Heart left ventricle (tissue), 16 donors: Measurements from ENCODE around the gene ZNF597. TPM values are rescaled to one million over a fixed set of nuclear protein-coding genes. Genes with fewer than 3 reads are reported as not detected.
A peak's percentile ranks its signal among the peaks of the same experiment; 100 is the strongest.

Source experiments
- ATAC-seq, 4 donors: fragments of 200-7000 bp; cut with Tn5 transposase; one replicate each; pipeline ENCODE4 v1.9.1; 2020 to 2022; ENCODE audit warnings: moderate library complexity in 4 of 4, mild to moderate bottlenecking in 3 of 4, moderate number of reproducible peaks in 1 of 4
- DNase-seq, 5 donors: peaks; one replicate each; pipeline ENCODE4 v3.0.0-alpha.2; 2020
- H3K27ac ChIP-seq, 12 donors: fragments of 200-600 bp; sonication (generic) in 4 of 12; one replicate each; pipeline versions ENCODE4 v1.5.0 to v1.8.0; 2016 to 2022; ENCODE audit warnings: mild to moderate bottlenecking in 2 of 12
- H3K27me3 ChIP-seq, 9 donors: fragments of 200-600 bp; sonication (generic) in 2 of 9; one replicate each; pipeline versions ENCODE4 v1.5.1 to v1.8.0; 2016 to 2022; ENCODE audit warnings: mild to moderate bottlenecking in 3 of 9
- H3K36me3 ChIP-seq, 9 donors: fragments of 200-600 bp; sonication (generic) in 2 of 9; one replicate each; pipeline versions ENCODE4 v1.5.0 to v1.8.0; 2018 to 2022; ENCODE audit warnings: mild to moderate bottlenecking in 2 of 9
- H3K4me1 ChIP-seq, 12 donors: fragments of 200-600 bp; sonication (generic) in 4 of 12; one replicate each; pipeline versions ENCODE4 v1.5.0 to v1.8.0; 2016 to 2022; ENCODE audit warnings: mild to moderate bottlenecking in 3 of 12
- H3K4me3 ChIP-seq, 12 donors: fragments of 200-600 bp; sonication (generic) in 4 of 12; one replicate each; pipeline versions ENCODE4 v1.5.0 to v1.8.0; 2017 to 2022; ENCODE audit warnings: mild to moderate bottlenecking in 9 of 12, moderate library complexity in 4 of 12
- H3K9me3 ChIP-seq, 12 donors: fragments of 200-600 bp; sonication (generic) in 4 of 12; one replicate each; pipeline versions ENCODE4 v1.5.0 to v1.8.0; 2016 to 2022; ENCODE audit warnings: mild to moderate bottlenecking in 1 of 12
- POLR2A ChIP-seq, 2 donors: fragments of 450-650 bp; IDR thresholded peaks; one replicate each; pipeline ENCODE4 v1.6.1; 2017; ENCODE audit warnings: antibody characterized with exemption in 2 of 2, mild to moderate bottlenecking in 2 of 2, moderate library complexity in 2 of 2
- whole genome bisulfite sequencing, 4 donors: extraction: QIAGEN DNeasy Blood & Tissue Kit in 2 of 4; methylation state at CpG; one replicate each; pipeline versions ENCODE4 v1.1.5 to v1.1.7; 2013 to 2018; 5-methylcytosine and 5-hydroxymethylcytosine counted together
- intact Hi-C, 10 donors: fragments of 100-400 bp; cut with DNase I; formaldehyde crosslinking; loops; one replicate each; pipeline versions ENCODE4 v1.11.1 to v1.14.2; 2022
- polyA plus RNA-seq, 2 donors: library from polyadenylated mRNA; stranded (reverse); fragments of 200-250 nt; gene quantifications; one replicate each; pipeline ENCODE4 v1.2.3, GENCODE V29; 2013
- total RNA-seq, 9 donors: library from RNA; depleted of rRNA in 2 of 9; stranded (reverse); fragments of >200 nt in 2 of 9; fragmentation: NEBNext Ultra II Directional in 3 of 9; extraction: Animal tissue kit (Norgen Biotek cat#: 25700) in 3 of 9; gene quantifications; one replicate each; pipeline versions ENCODE4 v1.1.0 to v1.2.4, GENCODE V29; 2016 to 2023
- TF ChIP-seq, protein P1 (sequence below), 12 donors: fragments of 200-600 bp; sonication (generic) in 4 of 12; IDR thresholded peaks; one replicate each; pipeline versions ENCODE4 v1.5.0 to v1.8.0; 2018 to 2022; ENCODE audit warnings: antibody characterized with exemption in 12 of 12, mild to moderate bottlenecking in 5 of 12
- donor health status: ischemic (EF 13 %, LVEDD 7.1; RV severe dilation, severe dysfunction).
- donor health status: healthy with polysubstance abuse.
- donor health status: DM: no; HTN: yes; CAD: no.
- donor health status: DM: no; HTN: no; CAD: no.
- donor health status: ischemic (EF 25% LVEDD 6.9; RV normal size, moderate dysfunction).
- donor health status: ischemic (EF 25% LVEDD 5.7; RV mildly dilated, moderate dysfunction).
- donor health status: healthy.
- donor health status: DM: yes; HTN: yes; CAD: no.
- donor health status: ischemic (EF 35%, LVEDD 5.7; RV mildly dilated, moderate dysfunction).
- donor health status: nonischemic (EF 11% LVEDD 7.7; RV severe dilation, severe dysfunction).
- donor health status: DM: yes; HTN: yes; CAD: no.
- donor health status: PGD.
- donor health status: ischemic (EF 29% LVEDD 5.4; RV normal size, mild dysfunction).
- donor health status: nonischemic (EF 23%, LVEDD 6.1; RV moderate dilation, normal function).

Gene ZNF597
- total and polyA plus RNA-seq, 11 donors: 0.65 to 3.3 (median 1.6) TPM

DNA sequence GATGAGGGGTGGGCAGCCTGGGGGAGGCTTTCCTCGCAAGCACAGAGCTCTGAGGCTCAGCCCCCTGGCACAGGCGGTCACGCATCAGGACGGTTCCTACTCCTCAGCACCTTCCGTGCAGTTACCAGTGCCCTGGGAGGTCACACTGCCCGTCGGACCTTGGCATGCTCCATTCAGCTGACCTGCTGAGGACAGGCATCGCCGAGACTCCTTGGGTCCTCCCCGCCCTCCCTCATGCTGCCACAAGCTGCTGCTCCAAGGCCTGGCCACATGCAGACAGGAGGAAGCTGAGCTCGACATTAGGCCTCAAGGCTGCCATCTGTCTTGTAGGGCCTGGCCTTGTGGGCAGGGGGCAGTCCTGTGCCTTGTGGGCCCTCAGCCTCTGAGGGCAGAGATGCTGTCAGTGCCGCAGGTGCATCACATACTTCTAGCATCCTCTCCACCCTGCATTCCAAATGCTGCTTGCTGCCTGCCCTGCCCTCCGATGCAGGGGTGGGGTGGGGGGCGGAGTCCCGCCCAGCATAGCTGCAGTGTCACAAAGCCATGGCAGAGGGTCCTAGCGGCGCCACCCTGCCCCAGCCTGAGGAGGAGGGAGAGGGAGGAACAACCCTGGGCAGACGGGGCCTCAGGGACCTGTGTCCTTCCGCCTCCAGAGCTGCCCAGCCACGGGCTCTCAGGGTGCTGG is 42.7 kb upstream of the ZNF597 start:
- no peaks in the 10 kb centered on the region for H3K9me3 ChIP-seq
- no peak for ATAC-seq
- peaks cover 0 to 67% (median 56%) of the 10 kb centered on the region in 9 donors for H3K36me3 ChIP-seq
- WGBS, 4 donors: 85 to 94% (median 91%) methylated on average over 7 to 20 of the region's 20 CpGs
- intact Hi-C loops: no loop called here
- no peak for TF ChIP-seq POLR2A (IDR thresholded peaks at IDR 0.05)
- TF ChIP-seq, protein P1, sequence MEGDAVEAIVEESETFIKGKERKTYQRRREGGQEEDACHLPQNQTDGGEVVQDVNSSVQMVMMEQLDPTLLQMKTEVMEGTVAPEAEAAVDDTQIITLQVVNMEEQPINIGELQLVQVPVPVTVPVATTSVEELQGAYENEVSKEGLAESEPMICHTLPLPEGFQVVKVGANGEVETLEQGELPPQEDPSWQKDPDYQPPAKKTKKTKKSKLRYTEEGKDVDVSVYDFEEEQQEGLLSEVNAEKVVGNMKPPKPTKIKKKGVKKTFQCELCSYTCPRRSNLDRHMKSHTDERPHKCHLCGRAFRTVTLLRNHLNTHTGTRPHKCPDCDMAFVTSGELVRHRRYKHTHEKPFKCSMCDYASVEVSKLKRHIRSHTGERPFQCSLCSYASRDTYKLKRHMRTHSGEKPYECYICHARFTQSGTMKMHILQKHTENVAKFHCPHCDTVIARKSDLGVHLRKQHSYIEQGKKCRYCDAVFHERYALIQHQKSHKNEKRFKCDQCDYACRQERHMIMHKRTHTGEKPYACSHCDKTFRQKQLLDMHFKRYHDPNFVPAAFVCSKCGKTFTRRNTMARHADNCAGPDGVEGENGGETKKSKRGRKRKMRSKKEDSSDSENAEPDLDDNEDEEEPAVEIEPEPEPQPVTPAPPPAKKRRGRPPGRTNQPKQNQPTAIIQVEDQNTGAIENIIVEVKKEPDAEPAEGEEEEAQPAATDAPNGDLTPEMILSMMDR (IDR thresholded peaks at IDR 0.05): no peak
- peaks cover 0 to 22% (median 0%) of the 10 kb centered on the region in 12 donors for H3K4me1 ChIP-seq
- H3K27ac ChIP-seq: peak overlapping the region in 3 of 12 donors; percentile 12 to 46 (median 13)
- DNase-seq: peak in 1 of 5 donors; percentile 51
- H3K27me3 ChIP-seq: no peaks in the 10 kb centered on the region
- no peak overlapping the region for H3K4me3 ChIP-seq

DNA sequence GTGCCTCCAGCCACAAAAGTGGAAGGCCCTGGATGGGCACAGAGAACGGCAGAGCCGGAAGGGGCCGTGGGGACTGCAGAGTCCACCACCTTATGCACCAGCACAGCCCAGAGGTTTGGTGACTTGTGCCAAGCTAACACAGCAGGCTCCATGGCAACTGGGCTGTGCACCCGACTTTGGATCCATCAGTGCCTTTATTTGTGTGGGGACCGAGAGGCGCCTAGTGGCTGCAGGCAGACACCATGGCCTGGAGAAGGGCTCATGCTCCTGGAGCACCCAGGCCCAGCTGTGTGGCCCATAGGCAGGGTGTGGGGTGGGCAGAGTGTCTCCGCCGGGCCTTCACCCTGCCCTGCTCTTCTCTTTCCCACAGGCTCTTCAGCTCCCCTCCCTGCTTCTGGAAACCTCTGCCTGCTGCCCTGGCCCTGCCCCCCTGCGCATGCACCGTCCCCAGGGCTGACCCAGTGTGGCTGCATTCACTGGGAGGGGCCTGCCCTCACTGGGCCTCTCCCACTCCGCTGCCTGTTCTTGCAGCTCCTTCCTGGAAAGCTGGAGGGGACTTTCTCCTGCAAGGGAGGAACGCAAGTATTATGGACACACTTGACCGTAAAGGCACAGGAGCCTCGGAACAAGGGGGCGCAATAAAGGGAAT is 41.9 kb upstream of the ZNF597 start:
- DNase-seq: peak in 1 of 5 donors; percentile 28

DNA sequence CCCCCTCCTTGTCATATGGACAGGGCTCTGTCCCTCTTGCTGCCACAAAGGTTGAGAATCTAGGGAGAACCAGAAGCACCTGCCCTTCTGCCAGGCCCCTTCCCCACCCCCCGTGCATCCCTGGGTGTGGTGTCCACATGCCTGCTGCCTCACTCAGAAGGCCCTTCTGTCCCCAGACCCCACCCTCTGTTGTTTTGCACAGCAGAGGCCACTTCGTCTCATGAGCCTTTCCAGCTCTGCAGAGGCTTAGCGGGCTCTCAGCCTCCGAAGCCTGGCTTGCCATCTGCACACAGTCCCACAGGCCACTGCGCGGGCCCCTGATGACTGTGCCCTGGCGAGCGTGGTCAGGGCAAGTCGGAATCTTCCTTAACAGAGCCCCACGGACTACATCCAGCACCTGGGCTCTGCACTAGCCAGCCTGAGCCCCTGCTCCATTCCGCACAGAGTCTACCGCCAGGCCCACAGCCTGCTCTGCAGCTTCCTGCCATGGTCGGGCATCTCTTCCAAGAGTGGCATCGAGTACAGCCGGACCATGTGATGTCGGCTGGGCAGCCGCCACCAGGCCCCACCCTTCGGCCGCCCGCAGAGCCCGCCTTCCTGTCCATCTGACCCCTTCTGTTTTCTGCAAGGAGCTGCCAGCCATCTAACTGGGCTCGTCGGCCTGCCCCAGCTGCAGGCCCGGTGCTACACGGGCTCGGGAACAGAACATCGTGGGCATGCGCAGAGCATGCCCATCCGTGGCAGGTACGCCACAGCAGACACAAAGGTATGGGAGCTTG is 41.2 kb upstream of the ZNF597 start:
- 84 to 89% (median 88%) methylated on average over 21 to 30 of the region's 30 CpGs for WGBS, 4 donors
- intact Hi-C loops: no loop called here
- Histone ChIP-seq H3K36me3 (peaks cover 0 to 82% (median 70%) of the 10 kb centered on the region in 9 donors), H3K27me3 (no peaks in the 10 kb centered on the region), H3K9me3 (no peaks in the 10 kb centered on the region), H3K4me3 (no peak overlapping the region), H3K4me1 (peaks cover 0 to 23% (median 0%) of the 10 kb centered on the region in 12 donors), H3K27ac (no peak overlapping the region)
- TF ChIP-seq, protein P1 (IDR thresholded peaks at IDR 0.05): no peak
- no peak for TF ChIP-seq POLR2A (IDR thresholded peaks at IDR 0.05)
- no peak for ATAC-seq
- DNase-seq: peak in 1 of 5 donors; percentile 42

More for the DNA sequence above, 41.9 kb upstream of the ZNF597 start:
- intact Hi-C loops: no loop called here
- Histone ChIP-seq H3K27me3 (no peaks in the 10 kb centered on the region), H3K27ac (no peak overlapping the region), H3K9me3 (no peaks in the 10 kb centered on the region), H3K36me3 (peaks cover 0 to 74% (median 63%) of the 10 kb centered on the region in 9 donors), H3K4me3 (no peak overlapping the region), H3K4me1 (peaks cover 0 to 23% (median 0%) of the 10 kb centered on the region in 12 donors)
- no peak for TF ChIP-seq POLR2A (IDR thresholded peaks at IDR 0.05)
- TF ChIP-seq, protein P1 (IDR thresholded peaks at IDR 0.05): no peak
- 88 to 93% (median 91%) methylated on average over 13 to 15 of the region's 15 CpGs for WGBS, 4 donors
- ATAC-seq: no peak
